H7 (cell line): ENCODE data around the gene FGF12. TPM values are rescaled to one million over a fixed set of nuclear protein-coding genes. Genes with fewer than 3 reads are reported as not detected.

Source experiments
- DNase-seq: peaks from one replicate; pipeline ENCODE4 v3.0.0; 2012
- H3K27me3 ChIP-seq: 2 replicates; pipeline ENCODE4 v1.6.0; 2011; ENCODE audit warnings: mild to moderate bottlenecking, low read length; ENCODE audit not compliant: control insufficient read depth, insufficient read depth
- H3K36me3 ChIP-seq: replicated peaks from 2 replicates; pipeline ENCODE4 v1.5.1; 2011; ENCODE audit warnings: low read length; ENCODE audit not compliant: control insufficient read depth, insufficient read depth
- H3K4me3 ChIP-seq: 2 replicates; pipeline ENCODE4 v1.5.1; 2011; ENCODE audit warnings: low read depth, mild to moderate bottlenecking, control low read depth, low read length, moderate library complexity; ENCODE audit not compliant: insufficient read depth
- total RNA-seq: library from RNA; depleted of rRNA; stranded (reverse); fragments of >200 nt; shearing (Covaris generic); gene quantifications from 2 replicates; pipeline ENCODE4 v1.2.3, GENCODE V29; 2014

The FGF12 gene
- total RNA-seq, 1 experiment from 2014 or later = 9.6 TPM

DNA sequence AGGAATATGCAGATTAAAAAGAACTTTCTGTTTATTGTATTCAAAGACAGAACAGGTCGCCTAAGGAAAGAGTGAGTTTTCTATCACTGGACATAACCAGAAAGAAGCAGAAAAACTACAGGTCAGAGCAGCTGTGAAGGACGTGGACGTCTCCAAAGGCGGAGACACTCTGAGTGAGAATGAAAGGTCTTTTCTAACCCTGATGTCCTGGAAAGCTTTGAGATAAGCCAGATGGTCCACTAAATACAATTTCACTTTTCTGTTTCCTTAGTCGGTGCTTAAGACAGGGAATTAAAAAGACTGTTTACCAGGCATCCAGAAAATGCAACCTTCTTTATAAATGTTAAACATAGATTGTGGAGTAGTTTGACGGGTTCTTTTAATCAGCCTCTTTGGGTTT, 360.4 kb downstream of the FGF12 start:
- no peak for DNase-seq
- H3K27me3 ChIP-seq = no peaks in the 10 kb centered on the region
- H3K4me3 ChIP-seq = no peak overlapping the region
- no peaks in the 10 kb centered on the region for H3K36me3 ChIP-seq

DNA sequence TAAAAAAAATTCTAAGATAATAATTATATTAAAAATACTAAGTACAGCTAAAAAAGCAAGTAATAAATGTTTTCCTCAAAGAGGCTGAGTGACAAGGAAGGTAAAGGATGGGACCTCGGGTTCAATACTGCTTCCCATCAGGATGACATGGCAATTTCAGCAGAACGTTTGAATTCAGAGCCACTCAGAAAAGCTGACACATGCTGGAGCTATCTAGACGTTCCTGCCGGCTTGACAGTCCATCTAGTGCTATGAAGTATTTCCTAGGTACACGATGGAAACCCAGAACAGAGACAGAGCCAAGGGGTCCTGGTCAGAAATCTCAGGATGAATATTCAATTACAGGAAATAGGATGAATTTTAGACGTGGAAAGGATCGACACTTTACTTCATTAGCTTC, 361.8 kb downstream of the FGF12 start:
- no peak for DNase-seq
- no peak overlapping the region for H3K4me3 ChIP-seq
- H3K36me3 ChIP-seq = no peaks in the 10 kb centered on the region
- H3K27me3 ChIP-seq = no peaks in the 10 kb centered on the region

DNA sequence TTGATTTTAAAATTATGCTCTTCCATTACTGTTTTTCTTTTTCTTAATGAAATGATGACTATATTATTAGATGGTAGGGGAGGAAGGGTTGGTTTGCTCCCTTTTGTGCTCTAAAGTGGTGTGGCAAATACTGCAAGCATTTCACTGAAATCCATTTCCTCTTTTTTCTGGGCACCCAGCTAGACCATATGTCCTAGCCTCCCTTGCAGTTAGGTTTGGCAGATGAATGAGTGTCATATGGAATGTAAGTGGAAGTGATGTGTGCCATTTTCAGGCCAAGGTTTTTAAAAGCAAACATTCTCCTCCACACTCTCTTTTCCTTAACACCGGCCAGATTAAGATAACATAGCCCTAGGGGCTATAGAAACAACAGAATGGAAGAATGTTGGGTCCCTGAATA, 363.0 kb downstream of the FGF12 start:
- DNase-seq = no peak
- Histone ChIP-seq H3K27me3 (no peaks in the 10 kb centered on the region), H3K4me3 (no peak overlapping the region), H3K36me3 (no peaks in the 10 kb centered on the region)

DNA sequence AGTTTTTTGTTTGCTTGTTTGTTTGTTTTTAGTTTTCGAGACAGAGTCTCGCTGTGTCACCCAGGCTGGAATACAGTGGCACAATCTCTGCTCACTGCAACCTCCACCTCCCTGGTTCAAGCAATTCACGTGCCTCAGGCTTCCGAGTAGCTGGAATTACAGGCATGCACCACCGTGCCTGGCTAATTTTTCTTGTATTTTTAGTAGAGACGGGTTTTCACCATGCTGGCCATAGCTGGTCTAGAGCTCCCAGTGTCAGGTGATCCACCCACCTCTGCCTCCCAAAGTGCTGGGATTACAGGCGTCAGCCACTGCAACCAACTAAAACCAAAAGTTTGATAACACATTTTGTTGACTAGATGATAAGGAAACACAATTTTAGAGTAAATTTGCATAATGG, 372.7 kb downstream of the FGF12 start:
- no peaks in the 10 kb centered on the region for H3K27me3 ChIP-seq
- no peaks in the 10 kb centered on the region for H3K36me3 ChIP-seq
- DNase-seq = no peak
- no peak overlapping the region for H3K4me3 ChIP-seq

DNA sequence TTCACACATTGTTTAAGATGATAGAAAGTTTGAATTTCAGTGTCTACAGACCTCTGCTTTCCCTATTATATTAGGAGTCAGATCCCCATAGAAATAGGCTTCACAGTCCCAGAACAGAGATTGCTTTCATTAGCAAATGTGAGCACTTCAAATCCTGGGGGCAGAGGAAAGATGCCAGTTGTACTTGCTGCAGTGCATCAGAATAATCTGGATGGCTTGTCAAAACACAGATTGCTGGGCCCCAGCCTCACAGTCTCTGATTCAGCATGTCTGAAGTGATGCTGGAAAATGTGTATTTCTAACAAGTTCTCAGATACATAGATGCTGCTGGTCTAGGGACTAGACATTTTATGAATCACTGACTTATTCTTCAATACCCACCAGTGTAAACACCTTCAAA, 375.2 kb downstream of the FGF12 start:
- no peak for DNase-seq
- Histone ChIP-seq H3K4me3 (no peak overlapping the region), H3K36me3 (no peaks in the 10 kb centered on the region)

DNA sequence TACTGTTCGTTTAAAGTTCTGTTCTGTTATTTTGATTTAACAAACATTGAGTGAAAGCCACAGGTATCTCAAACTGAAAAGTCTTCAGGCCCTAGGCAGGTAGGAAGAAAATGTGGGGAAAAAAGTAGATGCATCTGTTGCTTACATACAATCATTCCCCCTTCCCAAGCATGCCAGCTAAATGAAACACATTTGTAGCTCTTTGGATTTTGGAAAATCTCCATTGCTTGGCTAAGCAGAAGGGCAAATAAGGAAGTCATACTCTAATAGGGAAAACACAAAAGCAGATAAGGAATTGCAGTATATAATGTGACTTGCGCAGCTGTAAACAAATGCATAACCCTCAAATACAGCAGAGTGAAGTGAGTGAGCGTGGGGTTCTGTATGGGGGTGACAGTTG, 375.9 kb downstream of the FGF12 start:
- Histone ChIP-seq H3K4me3 (no peak overlapping the region), H3K27me3 (no peaks in the 10 kb centered on the region), H3K36me3 (no peaks in the 10 kb centered on the region)
- no peak for DNase-seq

More for the DNA sequence above, 375.2 kb downstream of the FGF12 start:
- H3K27me3 ChIP-seq = no peaks in the 10 kb centered on the region

DNA sequence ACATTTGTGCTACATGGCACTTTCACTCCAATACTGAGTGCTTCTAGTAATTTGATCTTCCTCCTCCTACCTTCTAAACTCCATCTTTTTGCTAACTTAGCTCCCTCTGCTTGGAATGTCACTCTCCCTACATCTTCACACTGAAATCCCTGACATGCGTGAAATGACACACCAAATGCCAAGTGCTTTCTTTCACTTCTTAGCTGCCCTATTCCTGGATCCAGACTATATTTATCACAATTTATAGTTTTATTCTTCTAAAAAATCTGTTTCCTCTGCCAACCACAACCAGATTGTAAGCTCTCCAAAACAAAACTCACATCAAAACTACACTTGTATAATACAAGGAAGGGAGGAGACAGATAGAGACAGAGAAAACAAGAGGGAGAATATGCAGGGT, 387.3 kb downstream of the FGF12 start:
- Histone ChIP-seq H3K27me3 (no peaks in the 10 kb centered on the region), H3K36me3 (no peaks in the 10 kb centered on the region), H3K4me3 (no peak overlapping the region)
- DNase-seq = no peak

DNA sequence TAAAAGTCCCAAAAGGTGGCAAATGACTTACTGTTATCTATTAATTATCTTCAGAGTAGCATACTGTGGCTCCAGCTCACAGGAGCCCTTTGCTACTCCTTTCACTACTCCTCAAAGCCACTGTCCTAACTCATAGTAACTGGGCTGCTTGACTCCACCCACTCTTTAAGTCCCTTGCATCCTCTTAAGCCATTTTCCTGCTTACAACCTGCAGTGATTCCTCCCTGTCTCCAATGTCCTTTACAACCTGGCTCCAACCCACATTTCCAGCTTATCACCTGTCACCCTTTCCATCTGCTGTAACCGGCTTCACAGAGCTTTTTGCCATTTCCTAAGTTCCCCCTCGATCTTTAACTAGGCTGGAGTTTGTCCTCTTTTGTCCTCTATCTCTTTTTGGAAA, 388.1 kb downstream of the FGF12 start:
- Histone ChIP-seq H3K4me3 (no peak overlapping the region), H3K36me3 (no peaks in the 10 kb centered on the region), H3K27me3 (no peaks in the 10 kb centered on the region)
- DNase-seq = peak; percentile 4

DNA sequence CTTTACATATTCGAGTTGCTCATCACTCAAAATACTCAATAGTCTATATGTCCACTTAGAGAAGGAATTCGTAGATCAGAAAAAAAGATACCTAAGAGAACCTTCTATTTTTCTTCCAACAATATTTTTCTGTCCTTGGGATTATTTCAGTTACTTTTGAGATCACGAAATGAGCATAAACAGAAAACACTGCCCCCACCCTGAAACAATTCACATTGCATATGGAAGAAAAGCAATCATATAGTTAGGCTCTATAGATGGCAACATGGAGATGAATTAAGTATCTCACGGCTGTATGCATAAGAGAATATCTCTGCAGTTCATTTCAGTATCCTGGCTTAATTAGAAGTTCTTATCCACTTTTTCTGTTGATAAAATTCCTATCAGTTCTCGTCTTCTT, 391.1 kb downstream of the FGF12 start:
- Histone ChIP-seq H3K36me3 (no peaks in the 10 kb centered on the region), H3K4me3 (no peak overlapping the region), H3K27me3 (no peaks in the 10 kb centered on the region)
- DNase-seq = no peak

DNA sequence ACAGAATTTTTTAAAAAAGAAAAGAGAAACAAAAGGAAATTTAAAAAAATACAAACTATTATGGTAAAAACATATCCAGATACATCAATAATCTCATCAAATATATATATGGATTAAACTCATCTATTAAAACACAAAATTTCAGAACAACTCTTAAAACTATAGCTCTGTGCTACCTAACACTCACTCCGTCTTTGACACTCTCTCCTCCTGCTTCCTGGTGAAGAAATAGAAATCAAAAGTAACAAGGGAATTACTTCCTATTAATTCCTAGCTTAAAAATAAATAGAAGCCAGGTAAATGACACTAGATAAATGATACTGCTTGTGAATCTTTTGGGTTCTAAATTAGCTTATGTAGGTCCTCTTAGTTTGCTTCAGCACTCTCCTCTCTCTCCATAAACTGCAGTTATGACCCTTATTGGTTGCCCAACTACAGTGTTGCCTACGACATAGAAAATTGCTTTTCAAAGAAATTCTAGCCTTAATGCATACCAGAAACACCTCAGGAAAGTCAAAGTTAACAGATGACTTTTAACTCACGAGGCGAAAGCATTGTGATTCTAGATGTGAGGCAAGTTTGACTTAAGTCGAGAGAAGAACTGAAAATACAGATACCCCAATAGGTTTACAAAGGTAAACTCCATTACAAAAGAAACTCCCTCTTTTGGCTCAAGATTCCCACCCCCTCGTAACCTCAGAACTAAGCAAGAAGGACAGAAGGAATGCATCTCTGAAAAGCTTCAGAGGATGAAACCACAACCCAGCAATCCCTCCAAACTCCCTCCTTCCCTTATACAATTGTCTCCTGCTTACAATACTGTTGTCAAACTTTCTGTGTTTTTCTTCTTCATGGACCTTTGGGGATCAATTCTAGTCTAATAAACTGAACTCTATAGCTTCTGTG, 394.7 kb downstream of the FGF12 start:
- H3K36me3 ChIP-seq = no peaks in the 10 kb centered on the region
- peak; percentile 2 for DNase-seq
- no peak overlapping the region for H3K4me3 ChIP-seq
- H3K27me3 ChIP-seq = no peaks in the 10 kb centered on the region

DNA sequence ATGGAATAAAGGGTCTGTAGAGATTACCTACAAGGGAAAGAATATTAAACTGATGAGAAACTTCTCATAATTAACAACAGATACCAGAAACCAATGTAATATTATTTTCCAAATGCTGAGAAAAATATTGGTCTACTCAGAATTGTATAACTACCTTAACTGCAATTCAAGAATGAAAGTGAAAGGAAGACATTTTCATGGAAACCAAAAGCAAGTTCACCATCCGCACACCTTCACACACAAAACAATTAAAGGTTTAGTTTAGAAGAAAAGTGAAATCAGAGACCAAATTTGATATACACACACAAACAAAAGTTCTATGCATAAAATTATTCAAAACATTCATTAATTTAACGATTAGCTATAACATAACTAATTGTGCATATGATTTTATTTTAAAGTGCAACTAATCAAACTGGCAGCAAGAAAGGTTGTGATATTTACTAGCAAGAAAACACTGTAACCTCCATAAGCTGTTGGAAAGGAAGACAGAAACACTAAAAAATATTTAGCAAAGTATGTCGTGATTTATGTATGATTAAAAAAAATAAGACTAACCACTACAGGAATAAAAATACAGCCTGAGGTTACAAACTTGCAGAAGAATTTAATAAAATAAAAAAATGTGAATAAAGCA, 395.5 kb downstream of the FGF12 start:
- no peak overlapping the region for H3K4me3 ChIP-seq
- no peak for DNase-seq
- H3K36me3 ChIP-seq = no peaks in the 10 kb centered on the region
- H3K27me3 ChIP-seq = no peaks in the 10 kb centered on the region

DNA sequence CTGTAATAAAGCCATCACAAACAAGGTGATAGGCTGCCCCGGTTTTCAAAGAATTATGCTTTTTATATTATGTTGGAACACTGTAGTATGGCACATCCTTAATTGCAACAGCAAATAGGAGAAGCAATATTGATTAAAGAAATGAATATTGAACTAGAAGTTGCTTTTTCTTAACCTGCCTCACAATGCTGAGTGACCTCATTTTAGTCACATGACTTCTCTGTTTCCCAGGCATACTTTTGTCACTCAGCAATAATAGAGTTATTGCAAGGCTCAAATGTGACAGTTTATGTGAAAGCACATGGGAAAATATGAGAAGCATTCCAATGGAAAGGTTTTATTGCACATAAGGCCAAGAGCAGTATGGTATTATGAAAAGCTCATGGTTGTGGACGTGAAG, 400.7 kb downstream of the FGF12 start:
- Histone ChIP-seq H3K36me3 (no peaks in the 10 kb centered on the region), H3K4me3 (no peak overlapping the region), H3K27me3 (no peaks in the 10 kb centered on the region)
- no peak for DNase-seq

DNA sequence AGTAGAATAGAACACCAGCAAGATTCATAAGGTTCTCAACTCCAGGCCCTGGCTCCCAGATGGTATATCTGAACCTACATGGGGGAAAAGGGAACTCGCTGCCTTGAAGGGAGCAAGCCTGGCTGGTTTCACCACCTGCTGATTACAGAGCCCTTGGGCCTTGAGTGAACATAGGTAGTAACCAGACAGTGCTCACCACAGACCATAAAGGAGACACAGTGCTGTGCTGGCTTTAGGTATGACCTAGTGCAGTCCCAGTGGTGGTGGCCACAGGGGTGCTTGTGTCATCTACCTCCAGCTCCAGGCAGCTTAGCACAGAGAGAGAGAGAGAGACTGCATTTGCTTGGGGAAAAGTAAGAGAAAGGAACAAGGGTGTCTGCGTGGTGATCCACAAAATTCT, 409.8 kb downstream of the FGF12 start:
- no peaks in the 10 kb centered on the region for H3K27me3 ChIP-seq
- H3K4me3 ChIP-seq = no peak overlapping the region
- no peak for DNase-seq
- no peaks in the 10 kb centered on the region for H3K36me3 ChIP-seq

DNA sequence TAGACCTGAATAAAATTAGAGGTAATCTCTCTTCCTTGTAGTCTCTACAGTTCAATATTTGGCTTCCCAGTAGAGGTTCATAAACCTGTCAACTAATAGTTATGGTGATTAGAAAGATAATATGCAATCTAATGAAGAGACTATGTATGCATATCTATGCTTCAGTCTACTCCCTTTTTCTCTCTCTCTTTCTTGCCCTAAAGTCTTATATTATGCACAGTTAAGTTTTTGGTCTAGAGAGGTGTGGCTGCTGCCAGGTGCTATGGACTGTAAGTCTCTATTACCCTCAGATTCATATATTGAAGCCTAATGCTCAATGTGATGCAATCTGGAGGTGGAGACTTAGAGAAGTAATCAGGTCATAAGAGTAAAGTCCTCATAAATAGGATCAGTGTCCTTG, 413.7 kb downstream of the FGF12 start:
- Histone ChIP-seq H3K27me3 (no peaks in the 10 kb centered on the region), H3K4me3 (no peak overlapping the region), H3K36me3 (no peaks in the 10 kb centered on the region)
- no peak for DNase-seq

DNA sequence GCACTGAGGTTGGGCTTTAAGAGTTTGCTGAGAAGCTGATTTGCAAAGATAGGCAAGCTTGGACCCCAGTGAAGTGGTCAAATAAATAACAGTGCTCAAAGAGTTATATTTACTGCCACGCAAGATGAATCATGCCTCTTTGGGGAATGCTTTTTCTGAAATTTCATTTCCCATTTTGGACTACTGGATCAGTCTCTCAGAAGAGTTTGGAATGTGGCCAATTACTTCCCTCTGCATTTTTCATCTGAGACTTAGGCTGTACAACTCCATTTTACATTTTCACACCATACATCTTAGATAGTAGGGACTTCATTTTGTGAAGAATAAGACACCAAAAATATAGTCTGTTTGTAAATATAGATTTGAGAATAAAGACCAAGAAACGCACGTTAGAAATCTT, 419.7 kb downstream of the FGF12 start:
- Histone ChIP-seq H3K27me3 (no peaks in the 10 kb centered on the region), H3K4me3 (no peak overlapping the region), H3K36me3 (no peaks in the 10 kb centered on the region)
- DNase-seq = no peak
